ENCODE measurements around the gene NUP62. TPM values are rescaled to one million over a fixed set of nuclear protein-coding genes. Genes with fewer than 3 reads are reported as not detected.
"Not testable (repeated sequence)": the region's sequence is repeated elsewhere in the genome, so short reads cannot be mapped to it uniquely, and the experiment has no call there.

NUP62 gene
- total and polyA plus RNA-seq, 2 of the 4 experiments (the other 2 are of a cell fraction) = 21.3 to 29.7 TPM

- dilution Hi-C loops (cut with HindIII; ENCODE audit: low sequenced_read_pairs, unreplicated experiment) = no loop called here
- H4K8ac ChIP-seq (ENCODE audit: low read depth in 2 of 2, low read length in 2 of 2) = no peak overlapping the region
- in situ Hi-C loops (cut with MboI; ENCODE audit: low sequenced_read_pairs) = no loop called here
- DNase-seq = no peak
- H3K79me1 ChIP-seq (ENCODE audit: low read depth in 1 of 2, low read length in 2 of 2) = peaks cover 25 to 76% of the 10 kb centered on the region in 2 experiments
- H2BK120ac ChIP-seq (ENCODE audit: low read depth, low read length) = no peak overlapping the region
- H3K27me3 ChIP-seq (ENCODE audit: control insufficient read depth, insufficient read depth, low read length) = no peaks in the 10 kb centered on the region
- peaks cover 40% of the 10 kb centered on the region for H4K20me1 ChIP-seq (ENCODE audit: insufficient read depth, low read length)
- H3K4me3 ChIP-seq (ENCODE audit: insufficient read depth, low read depth, low read length) = no peak overlapping the region
- no peak overlapping the region for H3K27ac ChIP-seq (ENCODE audit: insufficient read depth, low read length)
- H3K23ac ChIP-seq (ENCODE audit: low read depth, low read length) = no peak overlapping the region
- no peak overlapping the region for H2AK5ac ChIP-seq (ENCODE audit: low read depth, low read length)
- H3K56ac ChIP-seq (ENCODE audit: extremely low read depth, insufficient read depth, low read length) = no peak overlapping the region
- peaks cover 17% of the 10 kb centered on the region for H3K4me1 ChIP-seq (ENCODE audit: control insufficient read depth, insufficient read depth, low read length)
- TF ChIP-seq MXI1 (IDR thresholded peaks at IDR 0.05; ENCODE audit: borderline replicate concordance, low read depth, low read length) (no peak), POLR2A (IDR thresholded peaks at IDR 0.05; ENCODE audit: low read depth, low read length) (no peak), MAZ (IDR thresholded peaks at IDR 0.05; ENCODE audit: borderline replicate concordance, low read depth, low read length) (no peak), FOS (IDR thresholded peaks at IDR 0.05; ENCODE audit: low read depth, low read length) (no peak), SMC3 (IDR thresholded peaks at IDR 0.05; ENCODE audit: low read depth, low read length) (no peak), RCOR1 (IDR thresholded peaks at IDR 0.05; ENCODE audit: insufficient replicate concordance, low read length) (no peak)
- H2BK5ac ChIP-seq (ENCODE audit: low read depth, low read length, poor library complexity, severe bottlenecking) = no peak overlapping the region
- H3K4me2 ChIP-seq (ENCODE audit: low read depth, low read length) = no peak overlapping the region
- peaks cover 21% of the 10 kb centered on the region for H3K9me1 ChIP-seq (ENCODE audit: insufficient read depth, low read length)
- no peak overlapping the region for H3K9ac ChIP-seq (ENCODE audit: low read depth, low read length)
- whole genome bisulfite sequencing, 2 experiments (ENCODE audit: extremely low coverage in 2 of 2, insufficient read length in 1 of 2) = 100% methylated on average over 3 of the region's 5 CpGs; no CpG with 5 or more reads in 1 of the 2 experiments
- no peak overlapping the region for H3K4ac ChIP-seq (ENCODE audit: low read depth, low read length)
- H2BK15ac ChIP-seq (ENCODE audit: low read depth, low read length) = no peak overlapping the region
- ATAC-seq (ENCODE audit: low read depth) = no peak
- H3K14ac ChIP-seq (replicated peaks; ENCODE audit: low read depth, low read length) = no peak overlapping the region
- no peak overlapping the region for H3K18ac ChIP-seq (ENCODE audit: low read depth, low read length)
- H4K5ac ChIP-seq (ENCODE audit: low read depth, low read length) = no peak overlapping the region
- peaks cover 22% of the 10 kb centered on the region for H3K36me3 ChIP-seq (ENCODE audit: control insufficient read depth, insufficient read depth, low read length)
- H2AFZ ChIP-seq (replicated peaks; ENCODE audit: low read length, poor library complexity) = no peak overlapping the region
- H2AK9ac ChIP-seq (replicated peaks; ENCODE audit: low read depth, low read length, poor library complexity) = no peak overlapping the region
- H4K91ac ChIP-seq (ENCODE audit: insufficient read depth, low read depth, low read length) = no peak overlapping the region
- intact Hi-C loops (cut with micrococcal nuclease) = no loop called here
- H3K9me3 ChIP-seq (ENCODE audit: control insufficient read depth, insufficient read depth, low read length) = no peaks in the 10 kb centered on the region
- BruUV-seq (replicated peaks) = no TSS peak
- H2BK20ac ChIP-seq (ENCODE audit: low read depth, low read length) = no peak overlapping the region
- POLR2A ChIA-PET (ENCODE audit: unreplicated experiment) = no interaction called here
- CTCF ChIA-PET = no interaction called here
Measured at GRCh38 chr19:49925486-49925885, 3.8 kb downstream of the NUP62 start.

- Histone ChIP-seq H3K9me1 (ENCODE audit: insufficient read depth, low read length) (peaks cover 22% of the 10 kb centered on the region), H3K36me3 (ENCODE audit: control insufficient read depth, insufficient read depth, low read length) (peaks cover 22% of the 10 kb centered on the region), H3K79me1 (ENCODE audit: low read depth in 1 of 2, low read length in 2 of 2) (peaks cover 25 to 75% of the 10 kb centered on the region in 2 experiments), H3K4me1 (ENCODE audit: control insufficient read depth, insufficient read depth, low read length) (peaks cover 17% of the 10 kb centered on the region), H4K20me1 (ENCODE audit: insufficient read depth, low read length) (peaks cover 44% of the 10 kb centered on the region)
- H3K27me3 ChIP-seq (ENCODE audit: control insufficient read depth, insufficient read depth, low read length); H2BK5ac ChIP-seq (ENCODE audit: low read depth, low read length, poor library complexity, severe bottlenecking); H2AFZ ChIP-seq (replicated peaks; ENCODE audit: low read length, poor library complexity); H3K23ac ChIP-seq (ENCODE audit: low read depth, low read length); H3K27ac ChIP-seq (ENCODE audit: insufficient read depth, low read length); dilution Hi-C loops (cut with HindIII; ENCODE audit: low sequenced_read_pairs, unreplicated experiment); H2AK9ac ChIP-seq (replicated peaks; ENCODE audit: low read depth, low read length, poor library complexity); H2BK120ac ChIP-seq (ENCODE audit: low read depth, low read length); H3K9me3 ChIP-seq (ENCODE audit: control insufficient read depth, insufficient read depth, low read length); H3K9ac ChIP-seq (ENCODE audit: low read depth, low read length); POLR2A ChIA-PET (ENCODE audit: unreplicated experiment); H3K18ac ChIP-seq (ENCODE audit: low read depth, low read length); H2AK5ac ChIP-seq (ENCODE audit: low read depth, low read length); ATAC-seq (ENCODE audit: low read depth); H3K56ac ChIP-seq (ENCODE audit: extremely low read depth, insufficient read depth, low read length); in situ Hi-C loops (cut with MboI; ENCODE audit: low sequenced_read_pairs); H3K14ac ChIP-seq (replicated peaks; ENCODE audit: low read depth, low read length); H4K8ac ChIP-seq (ENCODE audit: low read depth in 2 of 2, low read length in 2 of 2); CTCF ChIA-PET; H2BK20ac ChIP-seq (ENCODE audit: low read depth, low read length); H4K5ac ChIP-seq (ENCODE audit: low read depth, low read length); H4K91ac ChIP-seq (ENCODE audit: insufficient read depth, low read depth, low read length); BruUV-seq (replicated peaks); H3K4me2 ChIP-seq (ENCODE audit: low read depth, low read length); H3K4me3 ChIP-seq (ENCODE audit: insufficient read depth, low read depth, low read length); DNase-seq; H2BK15ac ChIP-seq (ENCODE audit: low read depth, low read length); intact Hi-C loops (cut with micrococcal nuclease); H3K4ac ChIP-seq (ENCODE audit: low read depth, low read length): not testable (repeated sequence)
- 80% methylated on average over 1 of the region's 13 CpGs; no CpG with 5 or more reads in 1 of the 2 experiments for WGBS, 2 experiments (ENCODE audit: extremely low coverage in 2 of 2, insufficient read length in 1 of 2)
Measured at GRCh38 chr19:49924881-49925210, 4.5 kb downstream of the NUP62 start.
